ENCODE measurements around the gene KIAA0319L. TPM values are rescaled to one million over a fixed set of nuclear protein-coding genes. Genes with fewer than 3 reads are reported as not detected.

KIAA0319L gene
- total RNA-seq, 4 donors from 2014 or later = 27.6 to 72.1 (median 53.8) TPM

DNA sequence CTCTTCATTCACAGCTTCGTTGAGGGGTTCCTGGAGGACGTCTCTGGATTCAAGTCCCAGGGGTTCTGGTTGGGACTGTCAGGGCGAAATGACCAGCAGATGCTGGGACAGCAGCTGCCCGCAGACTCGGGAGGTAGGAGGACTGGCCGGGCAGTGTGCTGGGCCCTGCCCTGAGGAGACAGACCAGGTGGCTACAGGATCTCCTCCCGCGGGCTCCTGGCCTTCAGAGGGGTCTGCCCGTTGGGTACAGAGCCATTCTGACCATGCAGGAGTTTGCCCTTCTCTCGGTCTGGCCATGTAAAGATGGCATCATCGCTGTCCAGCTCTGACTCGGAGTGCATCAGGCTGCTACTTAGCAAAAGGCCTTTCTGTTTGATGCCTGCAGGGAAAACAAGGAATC, 122.5 kb downstream of the KIAA0319L start:
- no peaks in the 10 kb centered on the region for H3K36me3 ChIP-seq
- intact Hi-C loops (cut with DNase I; ENCODE audit: low total_unique reads) = no loop called here
- TF ChIP-seq, protein P1, sequence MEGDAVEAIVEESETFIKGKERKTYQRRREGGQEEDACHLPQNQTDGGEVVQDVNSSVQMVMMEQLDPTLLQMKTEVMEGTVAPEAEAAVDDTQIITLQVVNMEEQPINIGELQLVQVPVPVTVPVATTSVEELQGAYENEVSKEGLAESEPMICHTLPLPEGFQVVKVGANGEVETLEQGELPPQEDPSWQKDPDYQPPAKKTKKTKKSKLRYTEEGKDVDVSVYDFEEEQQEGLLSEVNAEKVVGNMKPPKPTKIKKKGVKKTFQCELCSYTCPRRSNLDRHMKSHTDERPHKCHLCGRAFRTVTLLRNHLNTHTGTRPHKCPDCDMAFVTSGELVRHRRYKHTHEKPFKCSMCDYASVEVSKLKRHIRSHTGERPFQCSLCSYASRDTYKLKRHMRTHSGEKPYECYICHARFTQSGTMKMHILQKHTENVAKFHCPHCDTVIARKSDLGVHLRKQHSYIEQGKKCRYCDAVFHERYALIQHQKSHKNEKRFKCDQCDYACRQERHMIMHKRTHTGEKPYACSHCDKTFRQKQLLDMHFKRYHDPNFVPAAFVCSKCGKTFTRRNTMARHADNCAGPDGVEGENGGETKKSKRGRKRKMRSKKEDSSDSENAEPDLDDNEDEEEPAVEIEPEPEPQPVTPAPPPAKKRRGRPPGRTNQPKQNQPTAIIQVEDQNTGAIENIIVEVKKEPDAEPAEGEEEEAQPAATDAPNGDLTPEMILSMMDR (IDR thresholded peaks at IDR 0.05) = no peak
- no peak for TF ChIP-seq POLR2A (IDR thresholded peaks at IDR 0.05)
- H3K27ac ChIP-seq = no peak overlapping the region
- H3K4me1 ChIP-seq = no peaks in the 10 kb centered on the region
- no peak overlapping the region for H3K4me3 ChIP-seq
- no peak for DNase-seq
- no peaks in the 10 kb centered on the region for H3K27me3 ChIP-seq
- H3K9me3 ChIP-seq = no peaks in the 10 kb centered on the region

DNA sequence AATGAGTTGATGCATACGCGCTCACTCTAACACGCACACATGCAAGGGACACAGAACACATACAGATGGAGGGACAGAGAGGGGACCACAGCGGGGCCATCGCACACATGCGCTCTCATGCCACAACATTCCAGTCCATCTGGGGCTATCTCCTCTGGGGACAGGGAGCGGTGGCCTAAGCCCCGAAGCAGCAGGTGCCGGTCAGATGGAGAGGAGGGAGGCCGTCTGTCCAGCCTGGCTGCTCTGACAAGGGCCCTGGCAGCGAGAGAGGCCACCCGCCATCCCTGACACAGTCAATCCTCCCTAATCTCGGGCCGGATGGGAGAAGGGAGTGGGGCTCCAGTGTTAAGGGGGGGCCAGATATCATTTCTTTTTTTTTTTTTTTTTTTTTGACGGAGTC, 123.5 kb downstream of the KIAA0319L start:
- Histone ChIP-seq H3K27ac (no peak overlapping the region), H3K4me3 (no peak overlapping the region), H3K27me3 (no peaks in the 10 kb centered on the region), H3K4me1 (no peaks in the 10 kb centered on the region), H3K9me3 (no peaks in the 10 kb centered on the region), H3K36me3 (no peaks in the 10 kb centered on the region)
- intact Hi-C loops (cut with DNase I; ENCODE audit: low total_unique reads) = no loop called here
- no peak for TF ChIP-seq POLR2A (IDR thresholded peaks at IDR 0.05)
- TF ChIP-seq, protein P1 (IDR thresholded peaks at IDR 0.05) = no peak
- no peak for DNase-seq

DNA sequence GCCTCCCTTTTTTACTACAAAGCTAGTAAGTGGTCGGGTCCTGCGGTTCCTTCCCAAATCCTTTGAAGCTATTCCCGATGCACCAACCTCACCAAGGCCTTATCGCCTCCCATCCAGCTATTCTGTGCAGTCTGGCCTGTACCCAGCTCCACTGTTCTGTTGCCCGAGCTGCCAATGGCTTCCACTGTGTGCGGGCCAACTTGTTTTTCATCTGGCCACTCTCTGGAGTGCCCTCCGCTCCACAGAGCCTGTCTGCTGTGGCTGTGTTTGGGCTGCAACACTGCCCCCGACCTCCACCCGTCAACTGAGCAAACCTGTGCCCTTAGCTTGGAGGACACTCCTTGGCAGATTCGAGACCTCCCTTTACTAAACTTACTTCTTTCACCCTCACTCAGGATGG, 125.0 kb downstream of the KIAA0319L start:
- Histone ChIP-seq H3K9me3 (no peaks in the 10 kb centered on the region), H3K4me3 (no peak overlapping the region), H3K4me1 (no peaks in the 10 kb centered on the region), H3K27me3 (no peaks in the 10 kb centered on the region), H3K36me3 (no peaks in the 10 kb centered on the region), H3K27ac (no peak overlapping the region)
- TF ChIP-seq POLR2A (IDR thresholded peaks at IDR 0.05) = no peak
- TF ChIP-seq, protein P1 (IDR thresholded peaks at IDR 0.05) = no peak
- no peak for DNase-seq
- intact Hi-C loops (cut with DNase I; ENCODE audit: low total_unique reads) = no loop called here

DNA sequence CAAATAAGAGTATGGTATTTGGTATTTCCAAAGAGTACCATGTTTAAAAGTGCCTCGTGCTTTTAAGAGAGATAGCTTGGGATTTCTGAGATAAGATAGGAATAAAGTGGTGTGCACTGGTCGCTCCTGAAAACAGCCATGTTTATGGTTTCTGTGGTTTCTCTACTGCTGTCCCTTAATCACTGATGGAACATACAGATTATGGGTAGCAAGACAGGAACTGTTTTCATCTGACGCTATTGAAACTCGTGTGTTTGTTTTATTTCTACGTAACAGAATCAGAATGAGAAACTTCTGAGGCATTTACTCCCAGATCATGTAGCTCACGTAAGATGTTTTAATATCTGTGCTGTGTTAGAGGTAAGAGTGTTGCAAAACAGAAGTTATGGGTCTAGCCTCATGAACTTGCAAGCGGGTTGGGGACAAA, 126.0 kb downstream of the KIAA0319L start:
- intact Hi-C loops (cut with DNase I; ENCODE audit: low total_unique reads) = no loop called here
- no peaks in the 10 kb centered on the region for H3K36me3 ChIP-seq
- no peak overlapping the region for H3K4me3 ChIP-seq
- no peak overlapping the region for H3K27ac ChIP-seq
- TF ChIP-seq, protein P1 (IDR thresholded peaks at IDR 0.05) = no peak
- no peak for TF ChIP-seq POLR2A (IDR thresholded peaks at IDR 0.05)
- no peaks in the 10 kb centered on the region for H3K4me1 ChIP-seq
- no peaks in the 10 kb centered on the region for H3K9me3 ChIP-seq
- no peaks in the 10 kb centered on the region for H3K27me3 ChIP-seq
- DNase-seq = no peak

DNA sequence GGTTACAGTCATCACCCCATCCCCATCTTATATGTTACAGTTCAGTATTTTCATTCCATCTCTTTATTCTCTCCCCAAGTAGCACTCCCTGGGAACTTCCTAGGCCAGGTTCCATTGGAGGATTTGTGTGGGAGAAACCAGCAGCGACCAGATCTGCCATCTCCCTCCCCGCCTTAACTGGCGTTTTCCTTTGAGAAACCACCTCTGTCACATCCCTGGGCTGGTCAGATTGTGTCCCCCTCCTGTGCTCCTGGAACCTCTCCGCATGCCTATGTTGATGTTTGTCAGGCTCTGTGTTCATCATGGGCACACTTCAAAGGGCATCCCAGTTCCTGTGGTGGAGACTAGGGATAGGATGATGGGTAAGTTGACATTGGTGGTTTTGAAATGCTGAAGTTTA, 126.4 kb downstream of the KIAA0319L start:
- H3K9me3 ChIP-seq = no peaks in the 10 kb centered on the region
- DNase-seq = no peak
- H3K27me3 ChIP-seq = no peaks in the 10 kb centered on the region
- no peaks in the 10 kb centered on the region for H3K36me3 ChIP-seq
- intact Hi-C loops (cut with DNase I; ENCODE audit: low total_unique reads) = no loop called here
- no peaks in the 10 kb centered on the region for H3K4me1 ChIP-seq
- H3K4me3 ChIP-seq = no peak overlapping the region
- no peak overlapping the region for H3K27ac ChIP-seq
- TF ChIP-seq POLR2A (IDR thresholded peaks at IDR 0.05) = no peak
- TF ChIP-seq, protein P1 (IDR thresholded peaks at IDR 0.05) = no peak

Data from uterus (tissue), 4 donors.